NCI-H146 (cell line): ENCODE results near the gene HTT.

Experiments
- DNase-seq: peaks from one replicate; lab custom pipeline; 2025; lab: John Stamatoyannopoulos, UW

The HTT gene

GRCh38 chr4:3250438-3250955 is 176.0 kb downstream of the HTT start:
- no peak for DNase-seq

GRCh38 chr4:3250956-3251690 is 176.6 kb downstream of the HTT start:
- no peak for DNase-seq

DNA sequence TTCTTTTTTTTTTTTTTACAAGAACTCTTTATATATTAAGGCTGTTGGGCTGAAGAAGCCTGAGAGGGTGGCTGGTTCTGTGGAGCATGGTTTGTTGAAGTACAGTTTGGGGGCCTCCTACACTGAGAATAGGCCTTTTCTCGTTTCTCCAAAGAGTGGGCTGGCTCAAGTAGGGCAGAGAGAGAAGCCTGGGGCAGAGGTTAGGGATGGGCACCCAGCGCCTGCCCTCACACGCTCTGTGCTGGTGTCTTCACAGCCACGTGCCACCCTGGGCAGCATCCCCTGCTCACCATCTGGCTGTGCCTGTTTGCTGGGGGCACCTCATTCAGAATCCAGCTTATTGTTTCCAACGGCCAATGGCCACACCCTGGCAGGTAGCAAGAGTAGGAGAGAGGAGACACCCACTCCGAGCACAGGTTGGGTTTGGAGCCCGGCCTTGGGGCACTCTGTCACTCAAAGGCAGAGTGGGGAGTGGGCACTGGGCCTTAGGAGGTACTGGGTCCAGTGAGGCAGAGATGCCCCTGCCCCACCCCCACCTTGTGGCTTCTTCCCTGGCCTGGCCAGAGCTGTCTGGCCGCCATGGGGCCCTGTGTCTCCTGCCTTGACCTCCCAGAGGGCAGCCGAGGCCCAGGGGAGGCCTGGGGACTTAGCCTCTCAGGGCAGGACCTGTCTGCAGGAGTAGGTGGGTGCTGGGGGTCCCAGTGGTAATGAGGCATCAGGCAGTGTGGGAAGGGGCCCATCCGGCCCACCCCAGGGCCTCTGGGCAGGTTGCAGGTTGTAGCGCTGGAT is 177.4 kb downstream of the HTT start:
- no peak for DNase-seq

GRCh38 chr4:3252480-3252828 is 178.0 kb downstream of the HTT start:
- no peak for DNase-seq

GRCh38 chr4:3252831-3253641 is 178.6 kb downstream of the HTT start:
- DNase-seq, result no peak

GRCh38 chr4:3253808-3254207 is 179.3 kb downstream of the HTT start:
- no peak for DNase-seq

GRCh38 chr4:3254302-3255131 is 180.0 kb downstream of the HTT start:
- no peak for DNase-seq

DNA sequence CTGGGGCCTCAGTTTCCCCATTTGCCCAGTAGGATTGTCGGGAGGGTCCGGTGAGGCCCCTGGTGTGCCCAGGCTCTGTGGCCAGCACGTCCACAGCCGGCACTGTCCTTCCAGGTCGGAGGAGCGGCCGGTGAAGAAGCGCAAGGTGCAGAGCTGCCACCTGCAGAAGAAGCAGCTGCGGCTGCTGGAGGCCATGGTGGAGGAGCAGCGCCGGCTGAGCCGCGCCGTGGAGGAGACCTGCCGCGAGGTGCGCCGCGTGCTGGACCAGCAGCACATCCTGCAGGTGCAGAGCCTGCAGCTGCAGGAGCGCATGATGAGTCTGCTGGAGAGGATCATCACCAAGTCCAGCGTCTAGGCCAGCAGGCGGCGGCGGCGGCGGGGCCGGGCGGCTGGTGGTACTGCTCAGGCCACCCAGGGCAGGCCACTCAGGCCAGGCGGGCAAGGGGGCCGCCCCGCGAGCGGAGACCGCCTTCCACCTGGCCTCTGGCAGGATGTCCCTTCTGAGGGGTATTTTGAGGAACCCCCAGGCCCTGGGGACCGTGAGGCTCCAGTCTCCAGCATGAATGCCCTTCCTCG is 181.2 kb downstream of the HTT start:
- no peak for DNase-seq

DNA sequence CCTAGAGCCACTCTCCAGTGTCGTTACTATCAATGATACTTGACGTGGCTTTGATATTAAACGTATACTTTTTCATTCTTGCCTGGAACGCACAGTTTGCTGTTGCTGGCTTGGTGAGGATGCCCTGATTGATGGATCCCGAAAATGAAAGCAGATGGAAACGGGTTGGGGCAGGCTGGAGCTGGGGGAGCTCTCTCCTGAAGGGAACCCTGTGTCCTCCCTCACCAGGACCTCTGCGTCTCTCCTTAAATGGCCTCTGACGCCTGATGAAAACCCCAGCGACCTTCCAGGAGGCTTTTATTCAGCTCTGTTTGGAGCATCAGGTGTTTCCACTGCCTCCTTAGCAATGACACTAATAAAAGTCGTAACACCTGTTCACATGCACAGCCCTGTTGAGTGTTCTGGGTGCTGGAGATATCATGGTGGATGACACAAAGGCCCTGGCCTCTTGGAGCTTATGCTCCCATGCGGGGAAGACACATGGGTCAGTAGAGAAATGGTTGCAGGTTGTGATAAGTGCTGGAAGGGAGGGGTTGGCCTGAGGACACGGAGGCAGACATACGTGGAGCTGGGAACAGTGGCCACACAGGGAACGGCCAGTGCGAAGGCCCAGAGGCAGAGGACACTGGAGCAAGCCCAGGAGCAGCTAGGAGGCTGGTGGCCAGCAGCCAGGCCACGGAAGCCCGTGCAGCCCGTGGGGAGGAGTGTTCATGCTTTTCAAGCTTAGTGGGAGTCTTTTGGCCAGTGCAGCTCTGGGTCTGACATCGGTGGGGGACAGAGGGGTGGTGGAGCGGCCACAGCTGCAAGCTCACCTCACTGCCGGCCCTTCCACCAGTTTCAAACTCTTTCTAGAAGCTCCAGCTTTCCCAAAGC is 182.0 kb downstream of the HTT start:
- DNase-seq, result no peak

GRCh38 chr4:3257103-3257555 is 182.6 kb downstream of the HTT start:
- peak; percentile 89 for DNase-seq

DNA sequence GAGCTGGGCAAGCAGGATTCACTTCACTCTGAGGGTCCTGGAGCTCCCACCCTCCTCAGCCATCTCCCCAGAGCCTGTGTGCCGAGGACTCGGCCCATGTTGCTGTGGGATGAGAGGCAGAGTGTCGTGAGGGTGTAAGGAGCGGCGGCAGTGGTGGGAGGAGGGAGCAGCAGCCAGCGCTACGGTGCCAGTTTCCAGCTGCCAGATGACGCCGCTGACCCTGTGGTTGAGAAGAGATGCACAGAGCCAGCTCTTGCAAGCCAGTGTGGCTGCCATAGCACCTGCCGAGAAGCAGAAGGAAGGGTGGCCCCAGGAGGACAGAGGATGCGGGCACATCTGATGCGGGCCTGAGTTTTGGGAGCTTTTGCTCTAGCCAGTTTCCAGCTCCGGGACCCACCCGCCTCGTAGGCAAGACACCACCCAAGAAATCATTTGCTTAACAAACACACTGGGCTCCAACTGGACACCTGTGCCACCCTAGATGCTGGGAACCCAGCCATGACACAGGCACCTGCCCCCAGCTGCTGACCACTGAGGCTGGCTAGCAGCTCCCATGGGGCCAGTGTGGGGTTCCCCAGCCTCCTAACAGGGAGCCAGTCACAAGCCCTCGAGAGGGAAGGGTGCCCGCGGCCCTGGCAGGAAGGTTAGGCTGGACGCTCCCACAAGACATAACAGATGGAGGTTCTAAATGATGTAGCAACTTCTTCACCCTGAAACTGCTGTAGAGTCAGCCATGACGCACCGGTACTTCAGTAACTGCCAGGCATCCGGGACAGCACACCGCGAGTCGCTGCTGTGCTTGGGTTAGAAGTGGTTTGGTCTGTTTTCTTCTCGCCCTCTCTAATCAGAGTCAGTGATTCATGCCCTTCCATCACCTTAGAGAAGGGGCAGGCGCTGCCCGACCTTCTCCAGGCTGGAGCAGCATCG is 183.3 kb downstream of the HTT start:
- no peak for DNase-seq

DNA sequence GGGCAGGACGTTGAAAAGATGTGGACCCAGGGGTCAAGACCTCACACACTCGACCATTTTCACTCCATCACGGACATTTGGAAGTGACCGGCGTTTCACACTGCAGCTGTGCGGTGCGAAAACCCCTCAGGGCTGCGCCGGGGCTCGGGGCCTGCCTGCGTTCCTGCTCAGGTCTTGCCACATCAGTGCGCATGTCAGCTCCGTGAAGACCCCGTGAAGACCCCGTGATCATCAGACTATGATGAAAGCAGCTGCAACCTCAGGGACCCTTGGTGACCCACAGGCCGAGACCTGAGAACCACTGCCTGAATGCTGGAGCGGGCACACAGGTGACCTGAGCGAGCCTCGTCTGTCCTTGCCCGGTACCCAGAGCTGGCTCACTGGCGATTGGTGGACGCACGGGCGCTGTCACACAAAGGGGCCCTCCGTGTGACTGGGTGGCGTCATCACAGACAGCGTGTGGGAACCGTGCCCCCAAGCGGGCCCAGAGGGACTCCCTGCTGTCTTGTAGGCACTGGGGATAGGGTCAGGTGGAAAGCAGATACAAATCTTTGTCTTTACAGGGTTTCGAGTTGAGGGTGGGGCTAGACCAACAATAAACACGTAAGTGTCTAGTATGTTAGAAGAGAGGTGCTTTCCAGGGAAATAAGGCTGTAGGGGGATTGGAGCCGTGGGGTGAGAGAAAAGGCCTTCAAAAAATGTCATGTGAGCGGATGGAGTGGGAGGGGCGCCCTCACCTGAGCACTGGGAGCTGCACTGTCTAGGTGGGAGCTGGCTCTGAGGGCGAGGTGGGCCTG is 187.1 kb downstream of the HTT start:
- DNase-seq, result no peak

DNA sequence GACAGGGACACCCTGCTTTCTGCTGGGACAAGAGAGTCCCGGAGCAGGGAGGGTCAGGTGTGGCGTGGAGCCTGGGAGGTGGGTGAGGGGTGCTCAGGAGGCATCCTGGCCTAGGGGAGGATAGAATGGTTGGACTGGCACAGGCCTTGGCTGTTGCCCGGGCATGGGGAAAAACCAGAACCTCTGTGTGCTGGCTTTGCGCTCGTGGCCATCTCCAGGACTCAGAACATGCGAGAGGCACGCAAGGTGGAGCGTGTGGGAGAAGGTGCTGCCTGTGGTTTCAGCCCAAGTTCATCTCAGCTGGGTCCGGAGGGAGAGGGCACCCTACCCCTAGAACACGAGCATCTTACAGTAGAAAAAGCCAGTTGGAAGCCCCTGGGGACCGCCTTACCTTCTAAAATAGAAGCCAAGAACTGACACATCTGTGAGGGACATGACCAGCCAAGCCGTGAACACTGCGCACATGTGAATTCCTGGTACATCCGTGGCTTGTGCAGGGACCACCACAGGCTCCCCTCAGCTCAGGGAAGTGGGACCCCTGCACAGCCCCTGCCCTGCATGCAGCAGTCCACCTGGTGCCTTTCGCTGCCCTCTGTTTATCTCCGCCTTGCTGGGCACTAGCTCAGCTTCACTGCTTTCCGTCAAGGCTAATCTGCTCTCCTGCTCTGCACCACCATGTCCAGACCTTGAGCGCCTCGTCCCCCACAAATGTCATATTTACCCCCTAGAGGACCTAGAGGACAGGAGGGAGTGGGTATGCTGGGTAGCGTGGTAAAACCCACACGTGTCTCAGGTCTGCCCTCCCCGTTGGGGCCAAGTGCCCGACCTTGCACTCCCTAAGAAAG is 187.9 kb downstream of the HTT start:
- DNase-seq, result no peak

DNA sequence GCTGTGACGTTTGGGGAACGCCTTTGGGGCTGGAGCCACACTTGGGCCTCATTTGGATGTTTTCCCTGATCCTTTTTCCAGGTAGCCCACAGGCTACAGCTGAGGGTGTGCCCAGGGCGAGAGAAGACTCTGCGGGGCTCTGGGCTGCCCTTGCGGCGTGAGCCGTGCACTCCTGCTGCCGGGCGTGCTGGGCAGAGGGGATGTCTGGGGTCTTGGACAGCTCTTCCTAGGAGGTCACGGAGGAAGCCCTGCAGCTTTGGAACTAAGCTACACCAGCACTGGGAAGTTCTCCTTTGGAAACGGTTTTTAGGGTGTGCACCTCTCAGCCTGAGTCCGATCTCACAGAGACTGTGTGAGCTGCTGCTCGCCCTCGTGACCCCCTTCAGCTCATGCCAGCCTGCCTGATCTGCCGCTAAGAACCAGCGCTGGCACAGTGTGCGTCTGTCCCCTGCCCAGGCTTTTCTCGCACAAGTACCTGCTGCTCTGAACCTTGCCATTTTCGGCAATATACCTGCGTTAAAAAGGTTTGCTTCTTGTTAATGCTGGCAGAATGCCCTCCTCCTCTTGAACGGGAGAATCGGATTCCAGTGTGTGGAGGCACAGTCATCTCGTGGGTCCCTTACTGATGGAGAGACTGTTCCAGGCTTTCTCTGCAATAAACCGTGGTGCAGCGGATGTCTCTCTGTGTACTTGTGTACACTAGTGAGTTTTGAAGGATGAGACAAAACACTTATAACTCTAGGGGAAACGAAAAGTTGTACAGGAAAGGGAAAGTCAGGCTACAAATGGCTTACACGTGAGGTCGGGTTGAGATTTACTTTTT is 188.8 kb downstream of the HTT start:
- no peak for DNase-seq

DNA sequence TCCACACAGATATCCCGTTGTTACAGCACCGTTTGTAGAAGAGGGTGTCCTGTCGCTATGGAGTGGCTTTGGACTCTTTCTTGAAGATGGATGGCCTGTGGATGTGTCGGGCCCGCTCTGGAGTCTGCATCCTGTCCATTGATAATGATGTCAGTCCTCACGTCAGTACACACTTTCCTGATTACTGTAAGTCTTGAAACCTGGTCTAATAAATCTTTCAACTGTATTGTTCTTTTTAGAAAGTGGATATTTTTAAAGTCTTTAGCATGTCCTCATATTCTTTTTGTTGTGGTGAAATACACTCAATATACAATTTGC is 189.4 kb downstream of the HTT start:
- no peak for DNase-seq

- no peak for DNase-seq
Measured at GRCh38 chr4:3266076-3266475, 191.6 kb downstream of the HTT start.
